HG02840 (cell line): ENCODE measurements around the gene OR5D16.
"Not testable (repeated sequence)": the region's sequence is repeated elsewhere in the genome, so short reads cannot be mapped to it uniquely, and the experiment has no call there.

ENCODE experiments used
- ATAC-seq: cut with Tn5 transposase; IDR thresholded peaks from one replicate; pipeline ENCODE4 v1.9.1; 2021; ENCODE audit warnings: mild to moderate bottlenecking, moderate library complexity, moderate number of reproducible peaks; ENCODE audit not compliant: unreplicated experiment, low FRiP score

OR5D16 gene

DNA sequence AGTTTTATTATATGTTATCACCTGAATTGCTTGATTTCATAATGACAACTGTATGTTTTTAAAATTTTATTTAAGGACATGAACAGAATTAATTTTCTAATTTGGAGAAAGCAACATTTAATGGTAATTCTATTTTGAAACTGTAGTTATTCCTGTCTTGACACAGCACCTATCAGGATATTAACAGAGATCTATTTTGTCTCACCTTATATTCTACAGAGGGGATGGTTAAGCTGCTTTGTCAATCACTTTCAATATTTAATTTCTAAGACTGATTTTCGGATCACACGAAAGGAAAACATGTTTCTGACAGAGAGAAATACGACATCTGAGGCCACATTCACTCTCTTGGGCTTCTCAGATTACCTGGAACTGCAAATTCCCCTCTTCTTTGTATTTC is at the start of gene OR5D16:
Gene OR5D16, plus strand, starts transcription at position 301 of the 400 bp plus-strand sequence. Its CDS starts 0 bp downstream, at position 301.
- no peak for ATAC-seq

- ATAC-seq = no peak
Observed at GRCh38 chr11:55791606-55792005, 46.9 kb upstream of the OR5D16 start.

GRCh38 chr11:55793321-55793720 is 45.2 kb upstream of the OR5D16 start:
- no peak for ATAC-seq

- no peak for ATAC-seq
Observed at GRCh38 chr11:55795256-55795655, 43.3 kb upstream of the OR5D16 start, which contains the start of gene OR5D14. OR5D14 (plus strand) TSS chr11:55795556; CDS start chr11:55795556, 0 bp downstream.

DNA sequence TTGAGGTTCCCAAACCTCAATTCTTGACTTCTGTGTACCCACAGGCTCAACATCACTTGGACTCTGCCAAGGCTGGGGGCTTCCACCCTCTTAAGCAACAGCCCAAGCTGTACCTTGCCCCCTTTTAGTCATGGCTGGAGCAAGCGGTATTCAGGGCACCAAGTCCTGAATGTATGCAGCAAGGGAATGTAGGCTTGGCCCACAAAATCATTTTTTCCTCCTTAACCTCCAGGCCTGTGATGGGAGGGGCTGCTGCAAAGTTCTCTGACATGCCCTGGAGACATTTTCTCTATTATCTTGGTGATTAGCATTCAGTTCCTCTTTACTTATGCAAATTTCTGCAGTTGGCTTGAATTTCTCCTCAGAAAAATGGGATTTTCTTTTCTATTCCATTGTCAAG is 32.3 kb upstream of the OR5D16 start:
- no peak for ATAC-seq

- no peak for ATAC-seq
Observed at GRCh38 chr11:55811067-55811466, 27.5 kb upstream of the OR5D16 start, which contains the start of gene OR5L1. OR5L1 (plus strand) TSS chr11:55811367; CDS start chr11:55811467, 100 bp downstream.

DNA sequence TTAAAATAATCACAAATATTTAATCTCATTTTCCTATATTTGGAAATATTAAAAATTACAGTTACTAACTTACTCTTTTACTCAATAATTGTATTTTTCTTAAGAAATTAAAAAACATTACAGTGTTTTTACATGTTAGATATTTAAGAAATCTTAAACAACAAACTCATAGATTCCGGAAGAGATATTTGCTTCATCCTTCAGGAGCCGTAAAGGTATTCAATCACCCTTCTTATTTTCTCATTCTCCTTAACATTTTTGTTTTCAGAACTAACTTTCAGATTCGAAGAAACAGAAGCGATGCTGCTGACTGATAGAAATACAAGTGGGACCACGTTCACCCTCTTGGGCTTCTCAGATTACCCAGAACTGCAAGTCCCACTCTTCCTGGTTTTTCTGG is 19.2 kb upstream of the OR5D16 start, which contains the start of gene OR5D18:
Gene OR5D18, plus strand, starts transcription at position 301 of the 400 bp plus-strand sequence. Its CDS starts 0 bp downstream, at position 301.
- ATAC-seq = no peak

- no peak for ATAC-seq
Observed at GRCh38 chr11:55826919-55827318, 11.6 kb upstream of the OR5D16 start, which contains the start of gene OR5L2. OR5L2 (plus strand) TSS chr11:55827219; CDS start chr11:55827219, 0 bp downstream.

GRCh38 chr11:55847453-55847852 is 8.9 kb downstream of the OR5D16 start:
- ATAC-seq = no peak

- ATAC-seq = no peak
Observed at GRCh38 chr11:55849037-55849436, 10.5 kb downstream of the OR5D16 start.

DNA sequence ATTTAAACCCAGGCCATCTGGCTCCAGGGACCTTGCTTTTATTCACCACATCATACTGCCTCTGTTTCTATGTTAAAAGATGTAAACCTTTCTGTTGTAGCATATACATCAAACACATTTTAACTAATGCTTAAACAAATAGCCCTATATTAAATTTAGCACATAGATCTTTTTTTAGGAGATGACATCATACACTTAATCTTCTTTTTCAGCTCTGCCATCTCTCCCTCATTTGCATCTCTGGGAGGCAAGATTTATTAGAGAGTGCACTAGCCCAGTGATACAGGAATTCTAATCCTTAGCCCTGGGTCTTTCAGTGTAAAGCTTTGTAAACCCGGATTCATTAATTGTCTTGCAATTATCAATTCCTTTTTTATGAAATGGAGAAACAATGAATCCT is 13.6 kb downstream of the OR5D16 start:
- no peak for ATAC-seq

DNA sequence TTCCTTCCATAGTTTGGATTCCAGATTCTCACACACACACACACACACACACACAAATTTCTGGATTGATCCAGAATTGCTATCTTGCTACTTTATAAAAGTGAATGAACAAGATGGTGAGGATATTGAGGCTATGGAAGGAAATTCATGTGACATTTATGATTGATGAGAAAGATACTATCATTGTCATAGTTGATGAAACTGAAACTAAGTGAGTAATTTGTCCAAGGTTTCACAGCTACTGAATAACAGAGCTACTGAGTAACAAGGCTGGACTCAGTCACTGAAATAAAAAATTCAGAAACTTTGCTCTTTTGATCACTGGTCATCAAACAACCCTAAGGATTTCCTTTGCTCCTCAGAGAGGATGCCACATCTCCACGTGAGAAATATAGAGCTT is 16.2 kb downstream of the OR5D16 start:
- no peak for ATAC-seq

- not testable (repeated sequence) for ATAC-seq
Observed at GRCh38 chr11:55867354-55867753, 28.8 kb downstream of the OR5D16 start.

GRCh38 chr11:55872731-55873130 is 34.2 kb downstream of the OR5D16 start:
- not testable (repeated sequence) for ATAC-seq

- not testable (repeated sequence) for ATAC-seq
Observed at GRCh38 chr11:55873146-55873545, 34.6 kb downstream of the OR5D16 start.

DNA sequence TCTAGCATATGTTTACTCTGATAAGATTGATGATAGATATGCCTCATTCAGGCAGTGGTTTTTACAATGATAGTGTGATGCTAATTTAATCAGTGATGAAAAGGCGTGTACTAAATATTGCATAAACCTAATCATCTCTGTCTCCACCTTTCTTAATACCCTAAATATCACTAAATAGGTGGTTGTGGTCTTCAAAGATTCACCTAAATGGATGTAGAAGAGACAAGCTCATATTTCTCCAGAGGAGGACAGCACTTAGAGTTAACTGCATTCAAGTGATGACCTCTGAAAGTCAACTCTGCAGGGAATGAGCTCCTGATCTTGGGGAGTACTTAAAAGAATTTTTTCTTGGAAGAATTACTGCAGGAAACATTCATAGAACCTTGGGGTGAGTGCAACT is 44.4 kb downstream of the OR5D16 start, which contains the start of gene TRIM51:
Gene TRIM51, plus strand, starts transcription at position 301 of the 400 bp plus-strand sequence. CDS start 2,132 bp downstream, outside the sequence.
- not testable (repeated sequence) for ATAC-seq

GRCh38 chr11:55884995-55885394 is 46.4 kb downstream of the OR5D16 start:
- ATAC-seq = not testable (repeated sequence)

DNA sequence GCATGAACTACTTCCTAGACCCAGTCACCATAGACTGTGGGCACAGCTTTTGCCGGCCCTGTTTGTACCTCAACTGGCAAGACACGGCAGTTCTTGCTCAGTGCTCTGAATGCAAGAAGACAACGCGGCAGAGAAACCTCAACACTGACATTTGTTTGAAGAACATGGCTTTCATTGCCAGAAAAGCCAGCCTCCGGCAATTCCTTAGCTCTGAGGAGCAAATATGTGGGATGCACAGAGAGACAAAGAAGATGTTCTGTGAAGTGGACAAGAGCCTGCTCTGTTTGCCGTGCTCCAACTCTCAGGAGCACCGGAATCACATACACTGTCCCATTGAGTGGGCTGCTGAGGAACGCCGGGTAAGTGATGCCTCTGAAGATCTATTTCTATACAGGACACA is 46.9 kb downstream of the OR5D16 start:
- ATAC-seq = not testable (repeated sequence)
